GM12874 (cell line): ENCODE results near the gene RGS6.

ENCODE experiments used
- CTCF ChIP-seq: IDR thresholded peaks from 2 replicates; pipeline ENCODE4 v1.5.1; 2011; ENCODE audit warnings: low read depth, mild to moderate bottlenecking, control low read depth, low read length, moderate library complexity; ENCODE audit not compliant: insufficient read depth

Gene RGS6

GRCh38 chr14:71905860-71906259, 26.4 kb upstream of the RGS6 start:
- TF ChIP-seq CTCF: no peak

DNA sequence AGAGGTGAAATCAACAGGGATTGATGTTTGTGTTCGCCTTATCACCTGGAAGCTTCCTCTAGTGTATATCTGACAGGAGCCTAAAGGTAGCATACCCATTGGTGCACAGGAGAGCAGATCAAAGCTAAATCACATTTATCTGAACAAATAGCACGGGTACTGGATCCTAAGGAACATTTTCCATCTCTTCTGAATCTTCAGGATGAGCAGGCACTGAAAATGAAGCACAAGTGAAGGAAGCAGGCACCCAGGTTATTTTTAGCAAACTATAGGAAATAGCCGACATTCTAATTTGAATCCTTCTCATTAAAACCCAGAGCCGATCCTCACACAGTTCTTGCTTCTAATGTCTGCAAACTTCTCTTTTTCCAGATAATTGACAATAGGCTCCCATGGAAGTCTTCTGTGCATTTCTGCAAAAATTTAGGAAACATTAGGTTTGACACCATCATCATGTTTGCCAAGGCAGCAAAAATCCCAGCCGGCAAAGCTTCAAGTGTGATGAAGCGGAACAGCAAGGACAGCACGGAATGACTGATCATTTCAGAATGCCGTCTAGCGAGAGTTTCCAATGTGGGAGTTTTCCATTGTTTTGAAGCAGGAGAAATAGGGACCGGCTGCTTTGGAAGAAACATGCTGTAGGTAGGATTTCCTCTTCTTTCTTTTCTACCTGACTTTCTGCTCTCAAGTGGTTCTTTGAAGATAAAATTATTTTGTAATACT, 24.3 kb upstream of the RGS6 start:
- TF ChIP-seq CTCF: no peak

DNA sequence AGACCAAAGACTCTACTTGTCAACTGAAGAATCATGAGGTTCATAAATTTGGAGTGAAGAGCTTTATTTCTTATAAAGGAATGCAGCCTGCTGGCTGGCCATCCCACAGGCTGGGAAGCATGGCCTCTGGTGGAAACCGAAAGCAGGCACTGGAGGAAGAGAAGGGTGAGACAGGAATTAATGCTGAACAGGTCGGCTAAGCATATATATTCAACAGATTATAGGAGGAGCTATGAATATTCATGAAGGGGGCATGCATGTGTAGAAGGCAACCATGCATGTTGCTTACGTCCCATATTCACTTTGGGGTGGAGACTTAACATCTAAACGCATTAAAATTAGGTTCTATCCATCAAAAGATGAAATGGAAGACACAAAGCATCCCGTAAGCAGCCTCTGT, 20.6 kb upstream of the RGS6 start:
- no peak for TF ChIP-seq CTCF

DNA sequence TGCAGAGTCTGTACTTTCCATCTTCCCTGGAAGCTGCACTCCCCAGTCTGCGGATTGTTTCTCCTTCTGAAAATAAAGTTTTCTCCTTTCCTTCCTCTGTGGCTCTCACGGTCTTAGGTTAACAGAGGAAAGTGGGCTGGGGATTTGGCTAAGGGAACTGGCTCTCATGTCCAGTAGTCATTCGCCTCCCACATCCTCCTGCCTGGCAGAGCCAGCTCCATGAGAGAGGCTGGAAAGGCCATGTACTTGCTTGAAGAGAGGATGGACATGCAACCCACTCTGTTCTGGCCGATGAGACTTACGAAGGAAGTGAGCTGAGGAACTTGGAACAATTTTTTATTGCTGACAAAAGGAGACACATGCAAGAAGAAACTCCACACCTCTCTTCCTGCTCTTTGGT, 18.9 kb upstream of the RGS6 start:
- TF ChIP-seq CTCF: no peak

GRCh38 chr14:71918955-71919354, 13.3 kb upstream of the RGS6 start:
- no peak for TF ChIP-seq CTCF

GRCh38 chr14:71923513-71923912, 8.7 kb upstream of the RGS6 start:
- TF ChIP-seq CTCF: no peak

- no peak for TF ChIP-seq CTCF
Measured at GRCh38 chr14:71931492-71932228, 569 bp upstream of the RGS6 start.
